Esophagus (tissue), 2 donors: ENCODE results near the gene DAB2IP. TPM values are rescaled to one million over a fixed set of nuclear protein-coding genes. Genes with fewer than 3 reads are reported as not detected.

Experiments
- H3K27ac ChIP-seq, 2 donors: one replicate each; pipeline ENCODE4 v1.5.1; 2013; ENCODE audit warnings: low read depth in 2 of 2, mild to moderate bottlenecking in 2 of 2, inconsistent platforms in 1 of 2, low read length in 1 of 2, moderate library complexity in 1 of 2
- H3K27me3 ChIP-seq, 2 donors: one replicate each; pipeline ENCODE4 v1.6.1; 2013; ENCODE audit warnings: low read length in 2 of 2, control low read depth in 1 of 2, mild to moderate bottlenecking in 1 of 2; ENCODE audit not compliant: insufficient read depth in 2 of 2, control insufficient read depth in 1 of 2
- H3K36me3 ChIP-seq, 2 donors: one replicate each; pipeline ENCODE4 v1.6.1; 2013; ENCODE audit warnings: low read length in 1 of 2; ENCODE audit not compliant: control insufficient read depth in 2 of 2, insufficient read depth in 2 of 2
- H3K4me1 ChIP-seq, 2 donors: one replicate each; pipeline ENCODE4 v1.6.1; 2013; ENCODE audit warnings: low read length in 1 of 2; ENCODE audit not compliant: control insufficient read depth in 2 of 2, insufficient read depth in 2 of 2
- H3K4me3 ChIP-seq, 2 donors: one replicate each; pipeline ENCODE4 v1.5.1; 2013; ENCODE audit warnings: low read length in 2 of 2, mild to moderate bottlenecking in 2 of 2, low read depth in 1 of 2, moderate library complexity in 1 of 2
- H3K9me3 ChIP-seq, 2 donors: one replicate each; pipeline ENCODE4 v1.6.1; 2013; ENCODE audit warnings: mild to moderate bottlenecking in 2 of 2, low read depth in 1 of 2, low read length in 1 of 2, moderate library complexity in 1 of 2; ENCODE audit not compliant: control insufficient read depth in 2 of 2, insufficient read depth in 1 of 2
- WGBS, 2 donors: extraction: QIAGEN DNeasy Blood & Tissue Kit; methylation state at CpG; one replicate each; pipeline ENCODE4 v1.1.7; 2013; 5-methylcytosine and 5-hydroxymethylcytosine counted together
- polyA plus RNA-seq, 2 donors: library from polyadenylated mRNA; stranded (reverse); fragments of 200-250 nt; gene quantifications; one replicate each; pipeline ENCODE4 v1.2.3, GENCODE V29; 2013
- donor health status: healthy with polysubstance abuse.
- donor health status: Bipolar disorder and iron deficiency.

The DAB2IP gene
- polyA plus RNA-seq, 2 donors, result 16.7 to 26.4 TPM

GRCh38 chr9:121625590-121625989 lies 25.8 kb upstream of the DAB2IP start:
- Histone ChIP-seq H3K27ac (no peak overlapping the region), H3K4me3 (no peak overlapping the region), H3K27me3 (no peaks in the 10 kb centered on the region), H3K36me3 (no peaks in the 10 kb centered on the region), H3K9me3 (no peaks in the 10 kb centered on the region), H3K4me1 (no peaks in the 10 kb centered on the region)
- 78 to 79% methylated on average over 3 of the region's 3 CpGs for WGBS, 2 donors

GRCh38 chr9:121626012-121626411 lies 25.4 kb upstream of the DAB2IP start:
- H3K27ac ChIP-seq, result no peak overlapping the region
- WGBS, 2 donors, result 77 to 79% methylated on average over 4 of the region's 4 CpGs
- H3K27me3 ChIP-seq, result no peaks in the 10 kb centered on the region
- H3K36me3 ChIP-seq, result no peaks in the 10 kb centered on the region
- no peak overlapping the region for H3K4me3 ChIP-seq
- H3K9me3 ChIP-seq, result no peaks in the 10 kb centered on the region
- no peaks in the 10 kb centered on the region for H3K4me1 ChIP-seq

GRCh38 chr9:121627427-121627826 lies 24.0 kb upstream of the DAB2IP start:
- Histone ChIP-seq H3K9me3 (no peaks in the 10 kb centered on the region), H3K27ac (no peak overlapping the region), H3K36me3 (no peaks in the 10 kb centered on the region), H3K4me3 (no peak overlapping the region), H3K4me1 (no peaks in the 10 kb centered on the region), H3K27me3 (no peaks in the 10 kb centered on the region)
- 72 to 78% methylated on average over 6 of the region's 6 CpGs for WGBS, 2 donors

- H3K4me1 ChIP-seq, result no peaks in the 10 kb centered on the region
- WGBS, 2 donors, result 94 to 95% methylated on average over 4 of the region's 4 CpGs
Observed at GRCh38 chr9:121628401-121628800, 23.0 kb upstream of the DAB2IP start.

GRCh38 chr9:121631115-121631514 lies 20.3 kb upstream of the DAB2IP start:
- 96 to 100% methylated on average over 3 of the region's 3 CpGs for WGBS, 2 donors
- Histone ChIP-seq H3K4me3 (no peak overlapping the region), H3K9me3 (no peaks in the 10 kb centered on the region), H3K27ac (no peak overlapping the region), H3K36me3 (no peaks in the 10 kb centered on the region), H3K4me1 (peaks cover 3 to 17% of the 10 kb centered on the region in 2 donors), H3K27me3 (no peaks in the 10 kb centered on the region)

More at GRCh38 chr9:121628401-121628800, 23.0 kb upstream of the DAB2IP start:
- Histone ChIP-seq H3K36me3 (no peaks in the 10 kb centered on the region), H3K27me3 (no peaks in the 10 kb centered on the region), H3K9me3 (no peaks in the 10 kb centered on the region), H3K27ac (no peak overlapping the region), H3K4me3 (no peak overlapping the region)

- Histone ChIP-seq H3K4me3 (no peak overlapping the region), H3K4me1 (peaks cover 3 to 22% of the 10 kb centered on the region in 2 donors)
- WGBS, 2 donors, result 77 to 87% methylated on average over 18 of the region's 18 CpGs
Observed at GRCh38 chr9:121631978-121632418, 19.4 kb upstream of the DAB2IP start.

GRCh38 chr9:121633119-121633714 lies 18.2 kb upstream of the DAB2IP start:
- peaks cover 3 to 24% of the 10 kb centered on the region in 2 donors for H3K4me1 ChIP-seq
- 66 to 82% methylated on average over 9 of the region's 9 CpGs for WGBS, 2 donors
- no peak overlapping the region for H3K27ac ChIP-seq
- no peaks in the 10 kb centered on the region for H3K9me3 ChIP-seq
- no peak overlapping the region for H3K4me3 ChIP-seq
- no peaks in the 10 kb centered on the region for H3K36me3 ChIP-seq
- no peaks in the 10 kb centered on the region for H3K27me3 ChIP-seq

More at GRCh38 chr9:121631978-121632418, 19.4 kb upstream of the DAB2IP start:
- no peaks in the 10 kb centered on the region for H3K36me3 ChIP-seq
- H3K27me3 ChIP-seq, result no peaks in the 10 kb centered on the region
- H3K27ac ChIP-seq, result no peak overlapping the region
- no peaks in the 10 kb centered on the region for H3K9me3 ChIP-seq

GRCh38 chr9:121633736-121634135 lies 17.7 kb upstream of the DAB2IP start:
- no peaks in the 10 kb centered on the region for H3K36me3 ChIP-seq
- no peak overlapping the region for H3K4me3 ChIP-seq
- H3K9me3 ChIP-seq, result no peaks in the 10 kb centered on the region
- WGBS, 2 donors, result 89 to 100% methylated on average over 1 of the region's 1 CpG
- H3K27ac ChIP-seq, result no peak overlapping the region
- H3K27me3 ChIP-seq, result no peaks in the 10 kb centered on the region
- peaks cover 3 to 24% of the 10 kb centered on the region in 2 donors for H3K4me1 ChIP-seq

- Histone ChIP-seq H3K27ac (no peak overlapping the region), H3K4me3 (no peak overlapping the region), H3K27me3 (no peaks in the 10 kb centered on the region), H3K9me3 (no peaks in the 10 kb centered on the region), H3K36me3 (no peaks in the 10 kb centered on the region), H3K4me1 (peaks cover 3 to 24% of the 10 kb centered on the region in 2 donors)
- 62 to 65% methylated on average over 20 of the region's 20 CpGs for WGBS, 2 donors
Observed at GRCh38 chr9:121634329-121635261, 16.8 kb upstream of the DAB2IP start.
